GM23248 (cell line): ENCODE results near the gene NRP2. TPM values are rescaled to one million over a fixed set of nuclear protein-coding genes. Genes with fewer than 3 reads are reported as not detected.

Experiments used
- DNase-seq: peaks from one replicate; pipeline ENCODE4 v3.0.0-alpha.2; 2015
- H2AFZ ChIP-seq: fragments of 200-600 bp; sonication (generic); 2 replicates; pipeline ENCODE4 v1.6.1; 2016; ENCODE audit warnings: antibody characterized with exemption
- H3F3A ChIP-seq: fragments of 200-600 bp; sonication (generic); 2 replicates; pipeline ENCODE4 v1.6.1; 2016; ENCODE audit warnings: mild to moderate bottlenecking, antibody characterized with exemption, mixed run types; ENCODE audit not compliant: insufficient read depth
- H3K27ac ChIP-seq: fragments of 200-600 bp; sonication (generic); 2 replicates; pipeline ENCODE4 v1.5.1; 2016; ENCODE audit warnings: mild to moderate bottlenecking
- H3K27me3 ChIP-seq: fragments of 200-600 bp; sonication (generic); replicated peaks from 2 replicates; pipeline ENCODE4 v1.6.1; 2016; ENCODE audit warnings: mild to moderate bottlenecking; ENCODE audit not compliant: insufficient read depth
- H3K36me3 ChIP-seq: fragments of 200-600 bp; sonication (generic); 2 replicates; pipeline ENCODE4 v1.6.1; 2016; ENCODE audit warnings: low read depth, mild to moderate bottlenecking
- H3K4me1 ChIP-seq: fragments of 200-600 bp; sonication (generic); 2 replicates; pipeline ENCODE4 v1.6.1; 2016; ENCODE audit warnings: mild to moderate bottlenecking; ENCODE audit not compliant: insufficient read depth
- H3K4me2 ChIP-seq: fragments of 200-600 bp; sonication (generic); one replicate; pipeline ENCODE4 v1.6.1; 2016; ENCODE audit warnings: mild to moderate bottlenecking; ENCODE audit not compliant: unreplicated experiment
- H3K4me3 ChIP-seq: fragments of 200-600 bp; sonication (generic); 2 replicates; pipeline ENCODE4 v1.5.1; 2016; ENCODE audit warnings: mild to moderate bottlenecking
- H3K79me2 ChIP-seq: fragments of 200-600 bp; sonication (generic); 2 replicates; pipeline ENCODE4 v1.6.1; 2016; ENCODE audit warnings: mild to moderate bottlenecking; ENCODE audit not compliant: insufficient read depth
- H3K9ac ChIP-seq: fragments of 200-600 bp; sonication (generic); 2 replicates; pipeline ENCODE4 v1.6.1; 2016; ENCODE audit warnings: mild to moderate bottlenecking
- H3K9me2 ChIP-seq: fragments of 200-600 bp; sonication (generic); 2 replicates; pipeline ENCODE4 v1.6.1; 2016; ENCODE audit warnings: mixed run types, mild to moderate bottlenecking, moderate library complexity; ENCODE audit not compliant: insufficient read depth
- H3K9me3 ChIP-seq: fragments of 200-600 bp; sonication (generic); one replicate; pipeline ENCODE4 v1.6.1; 2017; ENCODE audit warnings: low read depth
- H4K20me1 ChIP-seq: fragments of 200-600 bp; sonication (generic); 2 replicates; pipeline ENCODE4 v1.6.0; 2016; ENCODE audit not compliant: insufficient read depth
- EZH2 ChIP-seq: fragments of 200-600 bp; sonication (generic); IDR thresholded peaks from 2 replicates; pipeline ENCODE4 v1.6.1; 2018; ENCODE audit warnings: antibody characterized with exemption, mild to moderate bottlenecking; ENCODE audit not compliant: insufficient read depth, poor library complexity, severe bottlenecking
- EZH2phosphoT487 ChIP-seq: fragments of 200-600 bp; sonication (generic); IDR thresholded peaks from 2 replicates; pipeline ENCODE4 v1.6.1; 2018; ENCODE audit warnings: antibody characterized with exemption, moderate library complexity, mild to moderate bottlenecking, low read depth; ENCODE audit not compliant: insufficient read depth
- WGBS, 2 experiments: methylation state at CpG; one replicate each; pipeline ENCODE4 v1.1.6; 2015 to 2017; ENCODE audit warnings: low lambda C conversion rate in 2 of 2, low coverage in 1 of 2; ENCODE audit errors: missing lambda C conversion rate in 2 of 2; 5-methylcytosine and 5-hydroxymethylcytosine counted together
- in situ Hi-C: fragments of 300-500 bp; cut with MboI; formaldehyde crosslinking; loops from 2 replicates; pipeline ENCODE4 v1.15.0; 2020
- polyA plus RNA-seq: library from polyadenylated mRNA; unstranded; fragments of >200 nt; fragmentation: Nextera tagmentation; extraction: Ambion mirVana; gene quantifications from 2 replicates; pipeline ENCODE4 v1.2.1, GENCODE V29; 2016
- total RNA-seq: library from RNA; depleted of rRNA; stranded (reverse); fragments of >200 nt; shearing (Covaris generic); gene quantifications from 2 replicates; pipeline ENCODE4 v1.2.3, GENCODE V29; 2014

Gene NRP2
- total and polyA plus RNA-seq, 2 experiments from 2014 or later: 6.9 to 9.0 TPM

DNA sequence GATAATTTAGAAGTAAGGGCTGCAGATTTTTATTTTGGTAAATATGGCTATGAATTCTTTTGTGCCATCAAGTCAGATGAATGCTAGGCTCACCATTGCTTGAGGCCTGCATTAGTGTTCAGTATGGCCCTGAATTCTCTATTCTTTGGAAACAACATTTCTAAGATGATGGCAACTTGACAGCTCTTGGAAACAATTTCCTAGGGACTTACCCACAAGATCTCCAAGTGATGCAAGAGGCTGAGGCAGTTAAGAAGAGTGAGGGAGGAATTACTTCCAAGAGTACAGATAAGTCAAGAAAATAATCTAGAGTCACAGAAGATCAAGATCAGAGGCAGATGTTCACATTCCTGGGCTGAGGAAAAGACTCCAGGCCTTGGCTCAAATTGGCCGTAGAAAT, 129.1 kb downstream of the NRP2 start:
- TF ChIP-seq EZH2phosphoT487 (no peak), EZH2 (no peak)
- Histone ChIP-seq H3K27me3 (peaks cover 7% of the 10 kb centered on the region; the same call in 1 of the 2 replicates), H3K9ac (no peak overlapping the region), H3K36me3 (no peaks in the 10 kb centered on the region), H3K79me2 (no peaks in the 10 kb centered on the region), H4K20me1 (no peaks in the 10 kb centered on the region), H3K9me3 (no peaks in the 10 kb centered on the region), H3K27ac (no peak overlapping the region), H3K9me2 (no peaks in the 10 kb centered on the region), H2AFZ (no peak overlapping the region), H3K4me1 (no peaks in the 10 kb centered on the region), H3F3A (no peaks in the 10 kb centered on the region), H3K4me3 (no peak overlapping the region), H3K4me2 (no peak overlapping the region)
- in situ Hi-C loops: no loop called here
- WGBS, 2 experiments: 10 to 13% methylated on average over 1 of the region's 1 CpG
- DNase-seq: no peak

DNA sequence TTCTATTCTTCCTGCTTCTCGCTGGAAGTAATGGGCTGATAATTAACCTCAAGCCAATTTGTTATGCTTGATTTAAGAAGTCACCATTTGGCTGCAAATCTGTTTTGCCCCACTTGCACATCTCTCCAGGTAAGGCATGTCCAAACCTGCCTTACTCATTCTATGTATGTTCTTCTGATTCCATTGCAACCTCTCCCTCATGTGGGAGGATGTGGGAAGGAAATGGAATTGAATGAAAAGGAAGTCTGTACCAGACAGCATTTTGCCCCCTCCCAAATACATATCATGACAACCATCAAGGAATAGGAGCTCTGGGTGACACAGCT, 131.7 kb downstream of the NRP2 start:
- H4K20me1 ChIP-seq: no peaks in the 10 kb centered on the region
- no peaks in the 10 kb centered on the region for H3K79me2 ChIP-seq
- H3K27ac ChIP-seq: no peak overlapping the region
- H3K9ac ChIP-seq: no peak overlapping the region
- 61 to 65% methylated on average over 1 of the region's 1 CpG for WGBS, 2 experiments
- H2AFZ ChIP-seq: no peak overlapping the region
- H3K4me3 ChIP-seq: no peak overlapping the region
- no peaks in the 10 kb centered on the region for H3K4me1 ChIP-seq
- H3F3A ChIP-seq: no peaks in the 10 kb centered on the region
- no peak overlapping the region for H3K4me2 ChIP-seq
- DNase-seq: no peak
- no peaks in the 10 kb centered on the region for H3K9me2 ChIP-seq
- in situ Hi-C loops: no loop called here
- TF ChIP-seq EZH2 (no peak), EZH2phosphoT487 (no peak)
- H3K9me3 ChIP-seq: no peaks in the 10 kb centered on the region
- no peaks in the 10 kb centered on the region; the same call in 1 of the 2 replicates for H3K27me3 ChIP-seq
- no peaks in the 10 kb centered on the region for H3K36me3 ChIP-seq

DNA sequence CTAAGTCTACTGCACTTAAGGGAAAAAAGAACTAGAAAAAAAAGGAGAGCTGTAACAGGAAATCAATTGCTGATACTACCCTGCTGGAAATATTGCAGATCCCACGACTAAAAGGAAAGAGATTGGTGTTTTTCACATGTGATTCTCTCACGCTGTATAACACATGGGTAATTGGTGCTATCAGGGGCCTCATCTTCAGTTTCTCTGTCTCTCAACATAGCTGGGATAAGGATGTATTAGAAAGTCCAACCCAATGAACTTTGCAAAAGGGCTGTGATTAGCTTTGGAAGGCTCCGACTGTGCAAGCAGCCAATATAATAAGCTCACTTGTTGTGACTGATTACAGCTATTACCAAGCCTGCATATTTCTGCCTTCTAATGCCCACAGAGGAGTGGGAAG, 133.4 kb downstream of the NRP2 start:
- Histone ChIP-seq H3K9me2 (no peaks in the 10 kb centered on the region), H3K79me2 (no peaks in the 10 kb centered on the region), H3K27me3 (no peaks in the 10 kb centered on the region; the same call in 1 of the 2 replicates), H3K9me3 (no peaks in the 10 kb centered on the region), H3K4me3 (no peak overlapping the region), H2AFZ (no peak overlapping the region), H3K9ac (no peak overlapping the region), H3K4me1 (no peaks in the 10 kb centered on the region), H3K36me3 (no peaks in the 10 kb centered on the region), H3K27ac (no peak overlapping the region), H3F3A (no peaks in the 10 kb centered on the region), H3K4me2 (no peak overlapping the region), H4K20me1 (no peaks in the 10 kb centered on the region)
- in situ Hi-C loops: no loop called here
- no peak for TF ChIP-seq EZH2phosphoT487
- TF ChIP-seq EZH2: no peak
- DNase-seq: no peak
- WGBS, 2 experiments: 85 to 91% methylated on average over 3 of the region's 3 CpGs

DNA sequence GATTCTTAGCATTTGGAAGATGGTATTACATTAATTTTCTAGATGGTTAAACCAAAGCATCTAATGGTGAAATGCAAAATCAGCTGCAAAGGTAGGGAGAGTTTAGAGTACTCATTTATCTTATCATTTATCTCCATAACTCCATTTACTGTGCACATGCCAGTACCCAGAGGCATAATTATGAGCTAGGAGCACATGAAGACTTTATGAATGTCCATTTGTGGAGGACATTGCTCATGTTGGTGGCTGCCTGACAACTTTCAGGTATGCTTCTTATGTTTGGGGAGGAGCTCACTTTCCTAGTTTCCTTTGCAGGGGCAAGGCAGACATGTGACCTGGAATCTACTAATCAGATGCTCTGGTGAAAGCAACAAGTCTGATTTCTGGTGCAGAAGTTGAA, 134.0 kb downstream of the NRP2 start:
- H3K4me1 ChIP-seq: no peaks in the 10 kb centered on the region
- H3K9ac ChIP-seq: no peak overlapping the region
- in situ Hi-C loops: no loop called here
- H3K27ac ChIP-seq: no peak overlapping the region
- TF ChIP-seq EZH2 (no peak), EZH2phosphoT487 (no peak)
- H3K79me2 ChIP-seq: no peaks in the 10 kb centered on the region
- H4K20me1 ChIP-seq: no peaks in the 10 kb centered on the region
- no peak overlapping the region for H2AFZ ChIP-seq
- H3K4me3 ChIP-seq: no peak overlapping the region
- no peaks in the 10 kb centered on the region for H3K9me3 ChIP-seq
- H3F3A ChIP-seq: no peaks in the 10 kb centered on the region
- no peak overlapping the region for H3K4me2 ChIP-seq
- no peaks in the 10 kb centered on the region; the same call in 1 of the 2 replicates for H3K27me3 ChIP-seq
- DNase-seq: no peak
- no peaks in the 10 kb centered on the region for H3K36me3 ChIP-seq
- H3K9me2 ChIP-seq: no peaks in the 10 kb centered on the region

DNA sequence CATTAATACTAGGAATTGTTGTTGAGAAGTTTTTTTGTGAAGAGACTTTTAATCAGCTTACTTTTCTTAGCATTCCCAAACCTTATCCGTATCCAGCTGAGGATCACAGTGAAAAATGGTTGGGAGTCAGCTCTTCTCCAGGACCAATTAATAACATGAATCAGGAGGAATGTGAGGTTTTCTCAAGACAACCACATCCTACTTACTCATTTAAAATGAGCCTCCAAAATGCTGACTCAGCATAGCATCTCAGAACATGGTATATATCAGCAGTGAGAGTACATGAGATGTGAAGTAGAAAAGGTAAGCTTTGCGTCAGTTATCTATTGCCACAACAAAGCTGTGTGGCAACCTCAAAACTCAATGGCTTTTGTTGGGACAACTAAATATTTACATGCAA, 140.3 kb downstream of the NRP2 start:
- H3K4me1 ChIP-seq: no peaks in the 10 kb centered on the region
- 54 to 79% methylated on average over 2 of the region's 2 CpGs for WGBS, 2 experiments
- TF ChIP-seq EZH2 (no peak), EZH2phosphoT487 (no peak)
- no peak overlapping the region for H3K27ac ChIP-seq
- no peaks in the 10 kb centered on the region for H3F3A ChIP-seq
- no peaks in the 10 kb centered on the region for H3K79me2 ChIP-seq
- H3K4me2 ChIP-seq: no peak overlapping the region
- H4K20me1 ChIP-seq: no peaks in the 10 kb centered on the region
- no peak overlapping the region for H2AFZ ChIP-seq
- peak; percentile 68 for DNase-seq
- no peak overlapping the region for H3K9ac ChIP-seq
- in situ Hi-C loops: no loop called here
- H3K27me3 ChIP-seq: no peaks in the 10 kb centered on the region; the same call in 1 of the 2 replicates
- no peaks in the 10 kb centered on the region for H3K9me3 ChIP-seq
- no peak overlapping the region for H3K4me3 ChIP-seq
- no peaks in the 10 kb centered on the region for H3K36me3 ChIP-seq
- H3K9me2 ChIP-seq: no peaks in the 10 kb centered on the region
